Right lobe of liver (tissue), 6 donors: Measurements from ENCODE around the gene MRPL52. TPM values are rescaled to one million over a fixed set of nuclear protein-coding genes. Genes with fewer than 3 reads are reported as not detected.
"Not testable (repeated sequence)": the region's sequence is repeated elsewhere in the genome, so short reads cannot be mapped to it uniquely, and the experiment has no call there.

Source experiments
- ATAC-seq, 4 donors: fragments of 200-7000 bp; cut with Tn5 transposase; one replicate each; pipeline ENCODE4 v1.9.1; 2020; ENCODE audit warnings: mild to moderate bottlenecking in 4 of 4, moderate library complexity in 4 of 4
- DNase-seq, 3 donors: peaks; one replicate each; pipeline ENCODE4 v3.0.0-alpha.2; 2020
- H3K27ac ChIP-seq, 3 donors: fragments of 200-600 bp; one replicate each; pipeline ENCODE4 v1.8.0; 2022
- H3K27me3 ChIP-seq, 2 donors: fragments of 200-600 bp; one replicate each; pipeline ENCODE4 v1.8.0; 2022
- H3K36me3 ChIP-seq, 4 donors: fragments of 200-600 bp; sonication (generic) in 1 of 4; one replicate each; pipeline versions ENCODE4 v1.5.1 to v1.8.0; 2017 to 2022; ENCODE audit warnings: control low read depth in 1 of 4
- H3K4me1 ChIP-seq, 4 donors: fragments of 200-600 bp; sonication (generic) in 1 of 4; one replicate each; pipeline versions ENCODE4 v1.5.1 to v1.8.0; 2017 to 2022; ENCODE audit warnings: control low read depth in 1 of 4
- H3K4me3 ChIP-seq, 3 donors: fragments of 200-600 bp; one replicate each; pipeline ENCODE4 v1.8.0; 2022
- H3K9me3 ChIP-seq, 4 donors: fragments of 200-600 bp; sonication (generic) in 1 of 4; one replicate each; pipeline versions ENCODE4 v1.5.1 to v1.8.0; 2017 to 2022; ENCODE audit warnings: control low read depth in 1 of 4
- POLR2A ChIP-seq: fragments of 450-650 bp; IDR thresholded peaks from one replicate; pipeline ENCODE4 v1.6.1; 2017; ENCODE audit warnings: antibody characterized with exemption, mild to moderate bottlenecking
- WGBS: methylation state at CpG from one replicate; pipeline ENCODE4 v1.1.6; 2018; ENCODE audit warnings: low coverage, low lambda C conversion rate; ENCODE audit not compliant: insufficient coverage; ENCODE audit errors: missing lambda C conversion rate; 5-methylcytosine and 5-hydroxymethylcytosine counted together
- intact Hi-C, 2 donors: fragments of 100-400 bp; cut with DNase I; formaldehyde crosslinking; loops; one replicate each; pipeline versions ENCODE4 v1.11.2 to v1.14.1; 2022
- total RNA-seq, 6 experiments: library from RNA; depleted of rRNA in 2 of 6; stranded (reverse); fragments of >200 nt in 2 of 6; fragmentation: NEBNext Ultra II Directional in 3 of 6; extraction: Animal tissue kit (Norgen Biotek cat#: 25700) in 3 of 6; gene quantifications; one replicate each; pipeline versions ENCODE4 v1.1.0 to v1.2.4, GENCODE V29; 2016 to 2023
- TF ChIP-seq, protein P1 (sequence below), 4 donors: fragments of 200-600 bp in 3 of 4; fragments of 450-650 bp in 1 of 4; IDR thresholded peaks; one replicate each; pipeline versions ENCODE4 v1.5.1 to v1.8.0; 2016 to 2022; ENCODE audit warnings: antibody characterized with exemption in 4 of 4, mild to moderate bottlenecking in 2 of 4
- donor health status: DM: no; HTN: yes; CAD: no.
- donor health status: DM: no; HTN: no; CAD: no.
- donor health status: DM: no; HTN: no; CAD: no.
- donor health status: DM: no; HTN: yes; CAD: no.
- donor health status: DM: no; HTN: yes; CAD: no.

MRPL52 gene
- total RNA-seq, 6 experiments from 2014 or later: 42.0 to 96.6 (median 47.6) TPM

GRCh38 chr14:22850944-22851764 is 21.5 kb downstream of the MRPL52 start:
- Histone ChIP-seq H3K4me3 (no peak overlapping the region), H3K36me3 (no peaks in the 10 kb centered on the region), H3K9me3 (no peaks in the 10 kb centered on the region), H3K27me3 (no peaks in the 10 kb centered on the region), H3K27ac (peak overlapping the region in 2 of 3 donors; percentile 21 to 53), H3K4me1 (no peaks in the 10 kb centered on the region)
- WGBS: 63% methylated on average over 4 of the region's 9 CpGs
- peak in 1 of 4 donors; percentile 54 for ATAC-seq
- TF ChIP-seq, protein P1, sequence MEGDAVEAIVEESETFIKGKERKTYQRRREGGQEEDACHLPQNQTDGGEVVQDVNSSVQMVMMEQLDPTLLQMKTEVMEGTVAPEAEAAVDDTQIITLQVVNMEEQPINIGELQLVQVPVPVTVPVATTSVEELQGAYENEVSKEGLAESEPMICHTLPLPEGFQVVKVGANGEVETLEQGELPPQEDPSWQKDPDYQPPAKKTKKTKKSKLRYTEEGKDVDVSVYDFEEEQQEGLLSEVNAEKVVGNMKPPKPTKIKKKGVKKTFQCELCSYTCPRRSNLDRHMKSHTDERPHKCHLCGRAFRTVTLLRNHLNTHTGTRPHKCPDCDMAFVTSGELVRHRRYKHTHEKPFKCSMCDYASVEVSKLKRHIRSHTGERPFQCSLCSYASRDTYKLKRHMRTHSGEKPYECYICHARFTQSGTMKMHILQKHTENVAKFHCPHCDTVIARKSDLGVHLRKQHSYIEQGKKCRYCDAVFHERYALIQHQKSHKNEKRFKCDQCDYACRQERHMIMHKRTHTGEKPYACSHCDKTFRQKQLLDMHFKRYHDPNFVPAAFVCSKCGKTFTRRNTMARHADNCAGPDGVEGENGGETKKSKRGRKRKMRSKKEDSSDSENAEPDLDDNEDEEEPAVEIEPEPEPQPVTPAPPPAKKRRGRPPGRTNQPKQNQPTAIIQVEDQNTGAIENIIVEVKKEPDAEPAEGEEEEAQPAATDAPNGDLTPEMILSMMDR (IDR thresholded peaks at IDR 0.05): no peak
- TF ChIP-seq POLR2A: no peak
- peak; percentile 63 to 78 (median 74) for DNase-seq
- intact Hi-C loops: no loop called here

GRCh38 chr14:22852178-22852577 is 22.5 kb downstream of the MRPL52 start:
- H3K27me3 ChIP-seq, DNase-seq, intact Hi-C loops, H3K4me1 ChIP-seq, ATAC-seq, H3K4me3 ChIP-seq, H3K36me3 ChIP-seq, H3K9me3 ChIP-seq: not testable (repeated sequence)
- WGBS: 80% methylated on average over 12 of the region's 12 CpGs
- peak overlapping the region in 2 of 3 donors; percentile 63 to 74 for H3K27ac ChIP-seq

DNA sequence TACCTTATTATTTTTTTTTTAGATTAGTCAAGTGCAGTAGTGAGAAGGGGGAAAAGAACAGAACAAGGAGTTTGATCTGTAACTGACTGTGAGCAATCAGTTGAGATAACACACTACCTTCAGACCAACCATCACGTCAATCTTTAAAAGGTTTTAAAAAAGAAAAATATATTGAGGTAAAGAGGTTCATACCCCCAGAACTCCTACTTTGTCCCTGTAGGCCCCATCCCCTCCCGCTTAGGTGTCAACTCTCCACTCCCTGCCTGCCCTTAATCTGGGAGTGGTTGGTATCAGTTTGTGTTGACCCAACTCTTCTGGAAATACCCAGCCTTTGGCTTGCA is 22.9 kb downstream of the MRPL52 start:
- ATAC-seq: no peak
- Histone ChIP-seq H3K4me3 (no peak overlapping the region), H3K4me1 (no peaks in the 10 kb centered on the region), H3K27ac (peak overlapping the region; percentile 63 to 74 (median 72)), H3K36me3 (no peaks in the 10 kb centered on the region), H3K27me3 (no peaks in the 10 kb centered on the region), H3K9me3 (no peaks in the 10 kb centered on the region)
- DNase-seq: no peak
- WGBS: 35% methylated on average over 2 of the region's 2 CpGs
- TF ChIP-seq POLR2A: no peak
- TF ChIP-seq, protein P1 (IDR thresholded peaks at IDR 0.05): no peak
- intact Hi-C loops: no loop called here

DNA sequence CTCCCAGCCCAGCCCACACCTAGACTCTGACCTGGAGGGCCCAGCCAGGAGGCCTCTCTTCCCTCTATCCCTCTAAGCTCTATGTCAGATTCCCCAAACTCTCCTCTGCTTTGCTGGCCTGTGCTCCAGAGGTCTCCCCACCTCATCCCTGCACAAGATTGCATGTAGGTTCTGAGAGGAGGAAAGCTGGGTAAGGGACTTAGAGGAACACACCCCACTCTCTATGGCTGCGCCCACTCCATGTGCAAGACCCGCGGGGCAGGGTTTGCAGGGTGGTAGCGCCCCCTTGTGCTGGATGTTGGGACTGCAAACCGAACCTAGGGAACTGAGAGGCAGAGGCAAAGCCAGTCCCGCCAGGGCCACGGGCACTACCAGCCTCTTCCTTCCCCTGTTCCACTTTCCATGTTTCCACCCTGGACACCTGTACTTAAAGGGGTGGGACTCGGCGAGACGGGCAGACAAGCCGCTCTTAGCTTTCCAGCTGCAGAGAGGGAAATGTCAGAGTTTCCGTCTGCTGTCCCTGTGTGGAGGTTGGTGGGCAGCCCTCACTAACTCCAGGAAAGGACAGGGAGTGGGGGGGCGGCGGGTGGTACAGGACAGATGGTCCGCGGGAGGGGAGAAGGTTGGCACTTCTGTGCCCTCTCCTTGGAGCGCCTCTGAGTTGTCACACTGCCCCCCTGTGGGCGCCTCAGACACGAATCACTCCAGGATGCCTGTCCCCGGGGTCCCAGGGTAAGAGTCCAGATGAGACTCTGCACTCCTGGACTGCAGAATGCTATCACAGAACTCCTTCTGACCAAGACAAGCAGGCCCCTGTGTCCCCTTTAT is 23.5 kb downstream of the MRPL52 start:
- DNase-seq (peak; percentile 87 to 90 (median 88)), ATAC-seq (peak; percentile 87 to 94 (median 94))
- H3K4me1 ChIP-seq: no peaks in the 10 kb centered on the region
- H3K4me3 ChIP-seq: peak overlapping the region; percentile 41 to 58 (median 46)
- WGBS: 0% methylated on average over 12 of the region's 20 CpGs
- H3K27ac ChIP-seq: peak overlapping the region; percentile 63 to 74 (median 72)
- no peaks in the 10 kb centered on the region for H3K9me3 ChIP-seq
- H3K27me3 ChIP-seq: no peaks in the 10 kb centered on the region
- intact Hi-C loops: no loop called here
- no peaks in the 10 kb centered on the region for H3K36me3 ChIP-seq
- TF ChIP-seq, protein P1 (IDR thresholded peaks at IDR 0.05): peak; percentile 83 to 98 (median 90)
- no peak for TF ChIP-seq POLR2A

- H3K9me3 ChIP-seq, H3K27ac ChIP-seq, intact Hi-C loops, H3K4me1 ChIP-seq, H3K36me3 ChIP-seq, ATAC-seq, H3K27me3 ChIP-seq, H3K4me3 ChIP-seq: not testable (repeated sequence)
- WGBS: 93% methylated on average over 10 of the region's 11 CpGs
- peak in 1 of 3 donors; percentile 35 for DNase-seq
Measured at GRCh38 chr14:22854296-22854695, 24.6 kb downstream of the MRPL52 start.
